ENCODE results near the gene AKT3.

The AKT3 gene

DNA sequence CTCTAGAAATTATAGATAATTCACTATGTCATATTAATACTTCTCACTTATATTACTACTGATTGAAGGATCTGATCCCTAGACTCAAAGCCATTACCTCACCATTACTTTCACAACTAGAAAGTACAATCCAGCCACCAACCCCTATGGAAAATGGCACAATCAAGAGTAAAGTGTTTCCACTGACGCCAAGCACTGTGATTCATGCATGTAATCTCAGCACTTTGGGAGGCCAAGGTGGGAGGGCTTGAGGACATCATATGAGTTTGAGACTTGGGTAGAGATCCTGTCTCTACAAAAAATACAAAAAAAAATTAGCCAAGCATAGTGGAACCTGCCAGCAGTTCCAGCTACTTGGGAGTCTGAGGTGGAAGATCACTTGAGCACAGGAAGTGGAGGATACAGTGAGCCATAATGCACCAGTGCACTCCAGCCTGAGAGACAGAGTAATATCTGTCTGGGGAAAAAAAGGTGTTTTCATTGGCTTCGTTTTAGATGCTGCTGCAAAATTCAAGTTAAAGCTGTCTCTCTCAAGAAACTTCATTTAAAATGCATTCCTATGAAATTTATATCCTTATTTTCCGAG, 126.5 kb downstream of the AKT3 start:
- Histone ChIP-seq H2BK5ac (ENCODE audit: low read length) (no peak overlapping the region), H3K27me3 (ENCODE audit: control insufficient read depth in 3 of 3, insufficient read depth in 3 of 3, low read depth in 1 of 3, low read length in 3 of 3) (no peaks in the 10 kb centered on the region), H4K8ac (ENCODE audit: low read depth, low read length) (no peak overlapping the region), H3K4me2 (ENCODE audit: insufficient read depth, low read length, poor library complexity, severe bottlenecking) (no peak overlapping the region), H3K79me1 (ENCODE audit: low read depth, low read length) (no peaks in the 10 kb centered on the region), H3K18ac (ENCODE audit: low read length) (no peak overlapping the region), H3K9me3 (replicated peaks in 1 of 2; ENCODE audit: control insufficient read depth in 2 of 2, insufficient read depth in 1 of 2, low read depth in 1 of 2, low read length in 2 of 2) (peaks cover 0 to 2% of the 10 kb centered on the region in 2 donors), H2BK12ac (ENCODE audit: low read length) (no peak overlapping the region), H3K4ac (ENCODE audit: low read length) (no peak overlapping the region), H3K36me3 (replicated peaks in 1 of 2; ENCODE audit: control insufficient read depth in 2 of 2, insufficient read depth in 2 of 2, low read length in 2 of 2) (no peaks in the 10 kb centered on the region), H3K27ac (replicated peaks; ENCODE audit: low read length) (no peak overlapping the region), H2AFZ (ENCODE audit: low read length) (no peak overlapping the region), H2AK5ac (ENCODE audit: low read depth, low read length) (no peak overlapping the region), H2BK15ac (ENCODE audit: low read length) (no peak overlapping the region), H2BK120ac (ENCODE audit: low read depth, low read length) (no peak overlapping the region), H3K4me1 (ENCODE audit: control insufficient read depth in 2 of 2, insufficient read depth in 1 of 2, low read depth in 1 of 2, low read length in 2 of 2) (peaks cover 3 to 6% of the 10 kb centered on the region in 2 donors), H3K4me3 (ENCODE audit: low read length in 2 of 2) (no peak overlapping the region), H4K91ac (ENCODE audit: low read depth, low read length, poor library complexity) (no peak overlapping the region), H3K23ac (ENCODE audit: low read depth, low read length, poor library complexity) (no peak overlapping the region), H3K9ac (ENCODE audit: low read depth, low read length, poor library complexity) (no peak overlapping the region), H3K14ac (ENCODE audit: low read length) (no peak overlapping the region)
- 100% methylated on average over 1 of the region's 3 CpGs; no CpG with 5 or more reads in 1 of the 2 donors for WGBS, 2 donors (ENCODE audit: extremely low coverage in 2 of 2, insufficient read length in 2 of 2, insufficient replicate concordance in 1 of 2)
- no peak for DNase-seq (ENCODE audit: low spot score)

DNA sequence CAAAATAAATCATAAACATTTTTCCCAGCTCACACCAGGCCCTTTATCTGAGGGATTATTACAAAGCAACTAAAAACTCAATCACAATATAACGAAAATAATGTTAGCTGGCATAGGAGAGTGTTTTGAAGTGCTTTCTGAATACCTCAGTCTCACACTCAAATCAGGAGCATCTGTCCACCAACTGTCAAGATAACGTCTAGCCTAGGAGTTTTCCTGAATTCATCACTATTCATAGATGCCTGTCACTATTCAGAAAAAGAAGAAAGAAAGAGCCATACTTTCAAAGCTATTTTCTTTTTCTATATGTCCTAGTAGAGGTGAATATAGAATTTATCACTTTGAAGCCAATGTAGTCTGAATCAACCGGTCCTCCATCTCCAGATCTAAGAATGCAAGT, 127.0 kb downstream of the AKT3 start:
- no CpG with 5 or more reads among the region's 3 CpGs for WGBS, 2 donors (ENCODE audit: extremely low coverage in 2 of 2, insufficient read length in 2 of 2, insufficient replicate concordance in 1 of 2)
- Histone ChIP-seq H3K14ac (ENCODE audit: low read length) (no peak overlapping the region), H4K91ac (ENCODE audit: low read depth, low read length, poor library complexity) (no peak overlapping the region), H3K9me3 (replicated peaks in 1 of 2; ENCODE audit: control insufficient read depth in 2 of 2, insufficient read depth in 1 of 2, low read depth in 1 of 2, low read length in 2 of 2) (peaks cover 0 to 2% of the 10 kb centered on the region in 2 donors), H3K4me3 (ENCODE audit: low read length in 2 of 2) (no peak overlapping the region), H3K18ac (ENCODE audit: low read length) (no peak overlapping the region), H2BK120ac (ENCODE audit: low read depth, low read length) (no peak overlapping the region), H3K4ac (ENCODE audit: low read length) (no peak overlapping the region), H3K79me1 (ENCODE audit: low read depth, low read length) (no peaks in the 10 kb centered on the region), H3K9ac (ENCODE audit: low read depth, low read length, poor library complexity) (no peak overlapping the region), H3K23ac (ENCODE audit: low read depth, low read length, poor library complexity) (no peak overlapping the region), H3K27ac (replicated peaks; ENCODE audit: low read length) (no peak overlapping the region), H2BK12ac (ENCODE audit: low read length) (no peak overlapping the region), H3K4me1 (ENCODE audit: control insufficient read depth in 2 of 2, insufficient read depth in 1 of 2, low read depth in 1 of 2, low read length in 2 of 2) (peaks cover 3 to 6% of the 10 kb centered on the region in 2 donors), H2AK5ac (ENCODE audit: low read depth, low read length) (no peak overlapping the region), H3K36me3 (replicated peaks in 1 of 2; ENCODE audit: control insufficient read depth in 2 of 2, insufficient read depth in 2 of 2, low read length in 2 of 2) (no peaks in the 10 kb centered on the region), H4K8ac (ENCODE audit: low read depth, low read length) (no peak overlapping the region), H3K27me3 (ENCODE audit: control insufficient read depth in 3 of 3, insufficient read depth in 3 of 3, low read depth in 1 of 3, low read length in 3 of 3) (no peaks in the 10 kb centered on the region), H2BK5ac (ENCODE audit: low read length) (no peak overlapping the region), H2BK15ac (ENCODE audit: low read length) (no peak overlapping the region), H2AFZ (ENCODE audit: low read length) (no peak overlapping the region), H3K4me2 (ENCODE audit: insufficient read depth, low read length, poor library complexity, severe bottlenecking) (no peak overlapping the region)
- DNase-seq (ENCODE audit: low spot score) = no peak

DNA sequence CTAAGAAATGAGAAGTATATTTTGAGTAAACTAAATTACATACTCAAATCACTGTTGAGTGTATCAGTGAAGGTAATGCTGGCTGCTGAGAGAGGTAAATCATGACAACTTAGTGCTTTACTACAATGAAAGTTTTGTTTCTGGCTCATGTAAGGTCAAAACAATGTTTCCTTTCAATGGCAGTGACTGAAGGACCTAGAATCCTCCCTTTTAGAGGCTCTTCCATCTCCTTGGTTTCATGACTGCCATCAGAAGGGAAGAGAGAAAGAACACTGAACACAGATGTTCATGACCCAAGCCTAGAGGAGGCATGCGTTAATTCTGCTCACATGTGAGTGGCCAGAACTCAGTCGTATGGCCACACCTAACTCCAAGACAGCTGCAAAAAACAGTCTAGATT, 130.6 kb downstream of the AKT3 start:
- peak overlapping the region; percentile 4 for H3K27ac ChIP-seq (replicated peaks; ENCODE audit: low read length)
- no peak overlapping the region for H3K9ac ChIP-seq (ENCODE audit: low read depth, low read length, poor library complexity)
- WGBS, 2 donors (ENCODE audit: extremely low coverage in 2 of 2, insufficient read length in 2 of 2, insufficient replicate concordance in 1 of 2) = no CpG with 5 or more reads among the region's 2 CpGs
- no peak for DNase-seq (ENCODE audit: low spot score)
- no peak overlapping the region for H2BK12ac ChIP-seq (ENCODE audit: low read length)
- no peak overlapping the region for H2AFZ ChIP-seq (ENCODE audit: low read length)
- H4K8ac ChIP-seq (ENCODE audit: low read depth, low read length) = no peak overlapping the region
- peaks cover 0 to 2% of the 10 kb centered on the region in 2 donors for H3K9me3 ChIP-seq (replicated peaks in 1 of 2; ENCODE audit: control insufficient read depth in 2 of 2, insufficient read depth in 1 of 2, low read depth in 1 of 2, low read length in 2 of 2)
- no peak overlapping the region for H3K18ac ChIP-seq (ENCODE audit: low read length)
- no peak overlapping the region for H4K91ac ChIP-seq (ENCODE audit: low read depth, low read length, poor library complexity)
- H3K4me3 ChIP-seq (ENCODE audit: low read length in 2 of 2) = no peak overlapping the region
- no peak overlapping the region for H3K4ac ChIP-seq (ENCODE audit: low read length)
- no peak overlapping the region for H3K4me2 ChIP-seq (ENCODE audit: insufficient read depth, low read length, poor library complexity, severe bottlenecking)
- H3K27me3 ChIP-seq (ENCODE audit: control insufficient read depth in 3 of 3, insufficient read depth in 3 of 3, low read depth in 1 of 3, low read length in 3 of 3) = no peaks in the 10 kb centered on the region
- no peak overlapping the region for H2AK5ac ChIP-seq (ENCODE audit: low read depth, low read length)
- no peak overlapping the region for H3K23ac ChIP-seq (ENCODE audit: low read depth, low read length, poor library complexity)
- no peak overlapping the region for H2BK15ac ChIP-seq (ENCODE audit: low read length)
- H3K36me3 ChIP-seq (replicated peaks in 1 of 2; ENCODE audit: control insufficient read depth in 2 of 2, insufficient read depth in 2 of 2, low read length in 2 of 2) = no peaks in the 10 kb centered on the region
- peaks cover 5 to 17% of the 10 kb centered on the region in 2 donors for H3K4me1 ChIP-seq (ENCODE audit: control insufficient read depth in 2 of 2, insufficient read depth in 1 of 2, low read depth in 1 of 2, low read length in 2 of 2)
- H2BK120ac ChIP-seq (ENCODE audit: low read depth, low read length) = no peak overlapping the region
- no peaks in the 10 kb centered on the region for H3K79me1 ChIP-seq (ENCODE audit: low read depth, low read length)
- H3K14ac ChIP-seq (ENCODE audit: low read length) = no peak overlapping the region
- H2BK5ac ChIP-seq (ENCODE audit: low read length) = no peak overlapping the region

DNA sequence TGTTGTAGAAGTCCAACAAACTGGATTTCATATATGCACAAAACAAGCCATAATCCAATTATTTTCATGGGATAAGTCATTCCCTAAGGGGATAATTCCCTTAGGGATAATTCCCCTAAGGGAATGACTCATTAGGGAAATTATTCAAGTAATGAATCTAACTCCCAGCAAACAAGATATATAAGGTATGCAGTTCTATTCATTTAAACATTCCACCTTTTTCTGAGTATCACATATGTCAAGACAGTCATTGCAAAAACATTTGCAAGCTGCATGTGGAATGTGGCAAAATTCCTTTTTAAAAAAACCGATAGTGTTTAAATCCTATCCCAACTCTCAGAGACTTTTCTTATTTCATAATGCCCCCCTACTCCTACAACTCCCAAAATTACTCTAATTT, 131.2 kb downstream of the AKT3 start:
- Histone ChIP-seq H3K4me2 (ENCODE audit: insufficient read depth, low read length, poor library complexity, severe bottlenecking) (no peak overlapping the region), H4K91ac (ENCODE audit: low read depth, low read length, poor library complexity) (no peak overlapping the region), H3K36me3 (replicated peaks in 1 of 2; ENCODE audit: control insufficient read depth in 2 of 2, insufficient read depth in 2 of 2, low read length in 2 of 2) (no peaks in the 10 kb centered on the region), H3K9ac (ENCODE audit: low read depth, low read length, poor library complexity) (no peak overlapping the region), H2BK120ac (ENCODE audit: low read depth, low read length) (no peak overlapping the region), H3K4ac (ENCODE audit: low read length) (no peak overlapping the region), H2AFZ (ENCODE audit: low read length) (no peak overlapping the region), H3K27ac (replicated peaks; ENCODE audit: low read length) (no peak overlapping the region), H3K79me1 (ENCODE audit: low read depth, low read length) (no peaks in the 10 kb centered on the region), H3K4me1 (ENCODE audit: control insufficient read depth in 2 of 2, insufficient read depth in 1 of 2, low read depth in 1 of 2, low read length in 2 of 2) (peaks cover 5 to 22% of the 10 kb centered on the region in 2 donors), H2BK12ac (ENCODE audit: low read length) (no peak overlapping the region), H2AK5ac (ENCODE audit: low read depth, low read length) (no peak overlapping the region), H3K27me3 (ENCODE audit: control insufficient read depth in 3 of 3, insufficient read depth in 3 of 3, low read depth in 1 of 3, low read length in 3 of 3) (no peaks in the 10 kb centered on the region), H4K8ac (ENCODE audit: low read depth, low read length) (no peak overlapping the region), H2BK5ac (ENCODE audit: low read length) (no peak overlapping the region), H3K23ac (ENCODE audit: low read depth, low read length, poor library complexity) (no peak overlapping the region), H3K18ac (ENCODE audit: low read length) (no peak overlapping the region), H2BK15ac (ENCODE audit: low read length) (no peak overlapping the region), H3K14ac (ENCODE audit: low read length) (no peak overlapping the region), H3K9me3 (replicated peaks in 1 of 2; ENCODE audit: control insufficient read depth in 2 of 2, insufficient read depth in 1 of 2, low read depth in 1 of 2, low read length in 2 of 2) (peaks cover 0 to 2% of the 10 kb centered on the region in 2 donors), H3K4me3 (ENCODE audit: low read length in 2 of 2) (no peak overlapping the region)
- no peak for DNase-seq (ENCODE audit: low spot score)
- WGBS, 2 donors (ENCODE audit: extremely low coverage in 2 of 2, insufficient read length in 2 of 2, insufficient replicate concordance in 1 of 2) = no CpG with 5 or more reads among the region's 1 CpG

Data from neuronal stem cell (in vitro differentiated cells).